ENCODE data around the gene FAM50A.

Gene FAM50A

DNA sequence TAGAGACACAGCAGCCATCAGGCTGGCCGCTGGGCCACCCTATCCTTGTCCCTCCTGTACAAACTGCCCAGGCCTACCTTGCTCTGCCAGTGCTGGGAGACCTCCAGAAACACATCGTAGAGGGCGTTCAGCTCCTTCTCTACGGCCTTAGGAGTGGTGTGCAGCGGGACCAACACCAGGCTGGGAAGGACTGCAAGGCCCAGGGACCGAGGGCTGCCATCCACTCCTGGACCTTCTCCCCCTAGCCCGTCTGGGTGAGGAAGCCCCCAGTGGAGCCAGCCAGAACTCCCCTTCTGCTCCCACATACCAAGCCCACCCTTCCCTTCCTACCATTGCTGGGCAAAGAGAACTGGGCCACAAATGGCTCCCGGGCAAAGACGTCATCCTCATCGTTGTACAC is 40.7 kb upstream of the FAM50A start:
- no peaks in the 10 kb centered on the region for H3K9me3 ChIP-seq
- no peaks in the 10 kb centered on the region for H3K27me3 ChIP-seq
- H3K36me3 ChIP-seq = peaks cover 49% of the 10 kb centered on the region
- TF ChIP-seq, protein P1, sequence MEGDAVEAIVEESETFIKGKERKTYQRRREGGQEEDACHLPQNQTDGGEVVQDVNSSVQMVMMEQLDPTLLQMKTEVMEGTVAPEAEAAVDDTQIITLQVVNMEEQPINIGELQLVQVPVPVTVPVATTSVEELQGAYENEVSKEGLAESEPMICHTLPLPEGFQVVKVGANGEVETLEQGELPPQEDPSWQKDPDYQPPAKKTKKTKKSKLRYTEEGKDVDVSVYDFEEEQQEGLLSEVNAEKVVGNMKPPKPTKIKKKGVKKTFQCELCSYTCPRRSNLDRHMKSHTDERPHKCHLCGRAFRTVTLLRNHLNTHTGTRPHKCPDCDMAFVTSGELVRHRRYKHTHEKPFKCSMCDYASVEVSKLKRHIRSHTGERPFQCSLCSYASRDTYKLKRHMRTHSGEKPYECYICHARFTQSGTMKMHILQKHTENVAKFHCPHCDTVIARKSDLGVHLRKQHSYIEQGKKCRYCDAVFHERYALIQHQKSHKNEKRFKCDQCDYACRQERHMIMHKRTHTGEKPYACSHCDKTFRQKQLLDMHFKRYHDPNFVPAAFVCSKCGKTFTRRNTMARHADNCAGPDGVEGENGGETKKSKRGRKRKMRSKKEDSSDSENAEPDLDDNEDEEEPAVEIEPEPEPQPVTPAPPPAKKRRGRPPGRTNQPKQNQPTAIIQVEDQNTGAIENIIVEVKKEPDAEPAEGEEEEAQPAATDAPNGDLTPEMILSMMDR (IDR thresholded peaks at IDR 0.05) = no peak
- peaks cover 13 to 21% of the 10 kb centered on the region in 2 experiments for H3K4me1 ChIP-seq (ENCODE audit: control insufficient read depth in 1 of 2, insufficient read depth in 1 of 2, low read depth in 1 of 2, low read length in 1 of 2)
- no peak overlapping the region for H3K4me3 ChIP-seq (ENCODE audit: low read depth in 1 of 2, low read length in 1 of 2)
- no peak overlapping the region for H3K27ac ChIP-seq

DNA sequence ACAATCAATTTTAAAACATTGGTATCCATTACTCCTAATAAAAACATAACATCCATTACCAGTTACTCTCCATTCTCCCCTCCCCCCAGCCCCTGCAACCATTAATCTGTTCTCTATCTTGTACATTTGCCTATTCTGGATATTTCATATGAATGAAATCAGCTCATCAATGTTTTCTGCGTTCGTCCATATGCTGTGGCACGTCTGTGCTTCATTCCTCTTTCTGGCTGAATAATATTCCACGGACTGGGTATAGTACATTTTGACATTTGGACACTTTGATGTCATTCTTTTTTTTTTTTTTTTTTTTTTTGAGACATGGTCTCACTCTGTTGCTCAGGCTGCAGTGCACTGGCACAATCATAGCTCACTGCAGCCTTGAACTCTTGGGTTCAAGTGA is 40.1 kb upstream of the FAM50A start:
- Histone ChIP-seq H3K9me3 (no peaks in the 10 kb centered on the region), H3K27ac (no peak overlapping the region), H3K4me1 (ENCODE audit: control insufficient read depth in 1 of 2, insufficient read depth in 1 of 2, low read depth in 1 of 2, low read length in 1 of 2) (peaks cover 14 to 26% of the 10 kb centered on the region in 2 experiments), H3K27me3 (no peaks in the 10 kb centered on the region), H3K36me3 (peaks cover 49% of the 10 kb centered on the region), H3K4me3 (ENCODE audit: low read depth in 1 of 2, low read length in 1 of 2) (no peak overlapping the region)
- TF ChIP-seq, protein P1 (IDR thresholded peaks at IDR 0.05) = no peak

DNA sequence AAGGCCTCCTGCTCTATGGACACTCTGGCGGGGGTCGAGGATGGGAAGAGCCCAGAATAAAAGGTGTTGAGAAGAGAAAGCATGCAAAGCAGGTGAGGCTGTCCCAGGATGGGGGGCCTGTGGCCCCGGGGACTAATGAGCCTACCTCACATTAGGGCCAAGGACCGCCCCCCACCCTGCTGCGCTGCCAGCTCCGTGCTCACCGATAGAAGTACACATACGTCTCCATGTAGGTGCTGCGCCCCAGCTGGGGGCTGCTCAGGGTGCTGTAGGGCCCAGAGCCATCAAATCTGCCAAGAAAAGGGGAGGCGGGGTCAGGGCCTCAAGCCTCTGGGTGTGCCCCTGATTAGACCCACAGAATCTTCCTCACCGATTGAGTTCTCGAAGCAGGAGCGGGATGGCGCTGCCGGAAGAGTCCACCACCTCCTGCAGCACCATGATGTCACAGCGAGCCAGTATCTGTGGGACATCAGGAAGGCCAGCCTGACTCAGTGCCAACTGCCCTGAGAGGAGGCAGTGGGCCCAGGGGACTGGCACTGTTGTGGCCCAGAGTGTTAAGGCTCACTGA is 39.2 kb upstream of the FAM50A start:
- Histone ChIP-seq H3K9me3 (no peaks in the 10 kb centered on the region), H3K27me3 (no peaks in the 10 kb centered on the region), H3K4me1 (ENCODE audit: control insufficient read depth in 1 of 2, insufficient read depth in 1 of 2, low read depth in 1 of 2, low read length in 1 of 2) (peaks cover 10 to 24% of the 10 kb centered on the region in 2 experiments), H3K4me3 (ENCODE audit: low read depth in 1 of 2, low read length in 1 of 2) (no peak overlapping the region), H3K27ac (no peak overlapping the region), H3K36me3 (peaks cover 49% of the 10 kb centered on the region)
- TF ChIP-seq, protein P1 (IDR thresholded peaks at IDR 0.05) = no peak

DNA sequence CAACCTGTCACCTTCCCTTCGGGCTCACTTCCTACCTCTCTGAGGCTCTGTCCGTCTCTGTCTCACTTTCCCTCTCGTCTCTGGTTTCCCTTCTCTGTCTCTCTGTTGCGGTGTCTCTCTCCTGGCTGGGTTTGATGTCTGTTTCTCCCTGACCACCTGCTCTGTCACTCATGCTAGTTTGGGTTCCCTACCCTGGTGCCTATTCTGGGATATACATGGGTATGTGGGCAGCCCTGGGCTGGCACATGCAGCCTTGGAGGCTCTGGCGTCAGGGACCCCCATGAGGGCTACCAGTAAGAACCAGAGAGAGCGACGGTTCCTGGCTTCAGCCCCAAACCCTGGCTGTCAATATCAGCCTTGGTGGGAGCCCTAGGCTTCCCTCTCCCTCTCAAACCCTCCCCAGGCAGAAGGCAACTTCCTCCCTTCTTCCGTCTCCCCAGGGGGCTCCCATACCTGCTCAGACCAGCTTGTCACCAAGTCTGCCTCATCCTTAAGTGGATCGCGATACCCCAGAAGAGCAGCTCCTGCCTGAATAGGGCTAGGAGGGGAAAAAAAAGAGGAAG is 35.2 kb upstream of the FAM50A start:
- Histone ChIP-seq H3K36me3 (peaks cover 13% of the 10 kb centered on the region), H3K4me1 (ENCODE audit: control insufficient read depth in 1 of 2, insufficient read depth in 1 of 2, low read depth in 1 of 2, low read length in 1 of 2) (peaks cover 41 to 47% of the 10 kb centered on the region in 2 experiments), H3K9me3 (no peaks in the 10 kb centered on the region), H3K4me3 (ENCODE audit: low read depth in 1 of 2, low read length in 1 of 2) (peak overlapping the region; percentile 65 to 67), H3K27me3 (no peaks in the 10 kb centered on the region), H3K27ac (peak overlapping the region; percentile 91)
- TF ChIP-seq, protein P1 (IDR thresholded peaks at IDR 0.05) = no peak

DNA sequence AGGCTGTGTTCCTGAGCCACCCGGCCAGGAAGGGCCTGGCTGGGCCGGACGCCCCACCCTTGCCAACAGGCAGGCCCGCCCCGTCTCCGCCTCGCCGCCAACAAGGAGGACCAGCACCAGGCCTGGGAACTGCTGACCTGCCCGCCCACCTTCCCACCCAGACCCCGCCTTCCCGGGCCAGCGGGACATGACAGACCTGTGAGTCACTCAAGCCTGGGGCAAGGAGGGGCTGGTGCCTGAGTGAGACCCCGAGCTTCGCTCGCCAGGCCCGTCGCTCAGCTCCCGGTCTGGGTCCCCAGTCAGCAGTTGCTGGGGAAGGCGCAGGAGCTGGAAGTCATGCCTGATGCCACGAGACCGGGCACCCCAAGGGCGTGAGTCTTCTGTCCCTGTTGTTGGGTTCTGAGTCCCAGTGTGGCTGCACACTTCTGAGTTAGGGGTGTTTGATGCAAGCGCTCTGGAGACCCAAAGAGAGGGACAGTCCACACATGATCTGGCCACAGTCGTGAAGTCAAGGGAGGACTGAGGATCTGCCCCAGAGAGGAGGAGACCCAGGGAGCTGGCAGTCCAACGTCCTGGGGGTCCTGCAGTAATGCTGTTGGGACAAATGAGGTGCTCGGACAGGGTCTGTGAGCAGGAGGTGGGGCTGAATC is 34.6 kb upstream of the FAM50A start, which contains the start of gene DNASE1L1:
DNASE1L1 (minus strand) TSS at position 33 of the 650 bp plus-strand sequence. CDS start 3,686 bp downstream, outside the sequence.
- Histone ChIP-seq H3K27me3 (no peaks in the 10 kb centered on the region), H3K27ac (peak within 1 kb of the TSS; percentile 91), H3K4me1 (ENCODE audit: control insufficient read depth in 1 of 2, insufficient read depth in 1 of 2, low read depth in 1 of 2, low read length in 1 of 2) (peaks cover 44 to 51% of the 10 kb centered on the region in 2 experiments), H3K4me3 (ENCODE audit: low read depth in 1 of 2, low read length in 1 of 2) (peak within 1 kb of the TSS; percentile 65 to 67), H3K9me3 (no peaks in the 10 kb centered on the region), H3K36me3 (peaks cover 11% of the 10 kb centered on the region)
- TF ChIP-seq, protein P1 (IDR thresholded peaks at IDR 0.05) = no peak
